ENCODE measurements around the gene PARD3. TPM values are rescaled to one million over a fixed set of nuclear protein-coding genes. Genes with fewer than 3 reads are reported as not detected.

PARD3 gene
- total RNA-seq, 1 donor from 2014 or later, result 0.11 TPM

GRCh38 chr10:34766811-34767494 lies 48.1 kb downstream of the PARD3 start:
- ATAC-seq (ENCODE audit: low read depth), result no peak
- no peak overlapping the region for H3K4me3 Mint-ChIP-seq

GRCh38 chr10:34766266-34766600 lies 48.9 kb downstream of the PARD3 start:
- Mint-ChIP-seq H3K36me3 (ENCODE audit: low read depth) (no peaks in the 10 kb centered on the region), H3K4me3 (no peak overlapping the region), H3K27me3 (no peaks in the 10 kb centered on the region), H3K27ac (no peak overlapping the region), H3K9me3 (no peaks in the 10 kb centered on the region), H3K4me1 (no peaks in the 10 kb centered on the region)
- ATAC-seq (ENCODE audit: low read depth) (no peak), DNase-seq (no peak)
- no peak for TF ChIP-seq CTCF (IDR thresholded peaks at IDR 0.05)
- POLR2A ChIA-PET, result no interaction called here
- CTCF ChIA-PET, result no interaction called here
- intact Hi-C loops (cut with micrococcal nuclease), result no loop called here

More at GRCh38 chr10:34766811-34767494, 48.1 kb downstream of the PARD3 start:
- no peak for DNase-seq
- ChIA-PET POLR2A (no interaction called here), CTCF (no interaction called here)
- no peak overlapping the region for H3K27ac Mint-ChIP-seq
- intact Hi-C loops (cut with micrococcal nuclease), result no loop called here
- no peaks in the 10 kb centered on the region for H3K36me3 Mint-ChIP-seq (ENCODE audit: low read depth)
- no peaks in the 10 kb centered on the region for H3K9me3 Mint-ChIP-seq
- H3K27me3 Mint-ChIP-seq, result no peaks in the 10 kb centered on the region
- no peak for TF ChIP-seq CTCF (IDR thresholded peaks at IDR 0.05)
- no peaks in the 10 kb centered on the region for H3K4me1 Mint-ChIP-seq

DNA sequence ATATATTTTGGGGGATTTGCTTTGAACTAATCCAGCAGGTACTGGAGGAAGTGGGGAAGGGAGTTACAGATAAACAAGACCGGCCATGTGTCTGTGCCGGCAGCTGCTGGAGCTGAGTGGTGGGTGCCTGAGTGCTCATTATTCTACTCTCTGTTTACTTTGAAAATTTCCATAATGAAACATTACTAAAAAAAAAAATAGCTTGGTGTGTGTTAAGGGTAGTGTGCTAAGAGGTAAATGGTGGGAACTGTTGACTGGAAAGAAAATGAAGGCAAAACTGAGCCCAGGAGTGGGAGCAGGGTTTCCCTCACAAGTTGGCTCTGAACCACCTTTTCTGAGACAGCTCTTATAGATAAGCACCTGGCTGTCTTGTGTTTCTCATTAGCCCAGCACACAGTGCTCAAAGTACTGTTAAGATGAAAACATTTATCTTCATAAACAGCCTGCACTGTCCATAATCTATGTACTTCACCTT lies 50.6 kb downstream of the PARD3 start:
- H3K4me1 Mint-ChIP-seq, result no peaks in the 10 kb centered on the region

GRCh38 chr10:34762603-34763299 lies 52.3 kb downstream of the PARD3 start:
- Mint-ChIP-seq H3K4me3 (no peak overlapping the region), H3K9me3 (peaks cover 2% of the 10 kb centered on the region)

More for the DNA sequence above, 50.6 kb downstream of the PARD3 start:
- no peak for TF ChIP-seq CTCF (IDR thresholded peaks at IDR 0.05)
- Mint-ChIP-seq H3K4me3 (no peak overlapping the region), H3K27me3 (no peaks in the 10 kb centered on the region), H3K27ac (no peak overlapping the region), H3K36me3 (ENCODE audit: low read depth) (no peaks in the 10 kb centered on the region), H3K9me3 (no peaks in the 10 kb centered on the region)
- CTCF ChIA-PET, result no interaction called here
- POLR2A ChIA-PET, result no interaction called here
- DNase-seq, result no peak
- intact Hi-C loops (cut with micrococcal nuclease), result no loop called here
- no peak for ATAC-seq (ENCODE audit: low read depth)

More at GRCh38 chr10:34762603-34763299, 52.3 kb downstream of the PARD3 start:
- no peak for TF ChIP-seq CTCF (IDR thresholded peaks at IDR 0.05)
- DNase-seq (no peak), ATAC-seq (ENCODE audit: low read depth) (no peak)
- ChIA-PET CTCF (no interaction called here), POLR2A (no interaction called here)
- Mint-ChIP-seq H3K36me3 (ENCODE audit: low read depth) (no peaks in the 10 kb centered on the region), H3K27me3 (no peaks in the 10 kb centered on the region), H3K4me1 (peaks cover 2% of the 10 kb centered on the region), H3K27ac (no peak overlapping the region)
- intact Hi-C loops (cut with micrococcal nuclease), result no loop called here

All from activated B cell treated with CpG ODN at 0.5 μM for 24 hours (primary cell).